ENCODE measurements around the gene TMEM273.

Gene TMEM273

DNA sequence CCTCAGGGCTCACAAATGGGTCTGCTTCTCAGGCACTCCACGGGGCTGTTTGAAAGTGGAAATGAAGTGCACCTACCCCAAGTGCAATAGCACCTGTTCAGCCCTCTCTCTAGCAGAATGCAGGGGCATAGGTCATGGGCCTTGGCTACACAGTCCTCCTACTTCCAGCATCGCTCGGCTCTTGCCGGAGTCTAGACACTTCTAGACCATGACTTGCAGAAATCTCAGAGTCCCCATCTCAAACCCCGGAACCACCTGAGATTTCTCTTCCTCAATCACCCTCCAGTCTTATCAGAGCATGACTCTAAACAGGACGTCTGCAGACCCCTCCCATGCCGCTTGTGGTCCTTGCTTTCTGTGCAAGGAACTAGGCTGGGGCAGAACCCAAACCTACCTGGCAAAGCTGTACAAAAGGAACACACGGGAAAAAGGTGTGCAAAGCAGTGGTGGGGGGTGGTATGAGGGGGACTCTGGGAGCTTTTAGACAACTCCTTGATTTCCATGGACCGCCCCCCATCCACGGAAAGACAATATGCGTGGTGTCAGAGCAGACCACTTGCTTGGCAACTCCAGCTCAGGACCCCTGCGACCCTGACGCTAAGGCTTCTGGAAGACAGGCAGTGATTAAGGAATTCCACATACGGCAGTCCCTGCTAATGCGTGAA, 13.8 kb downstream of the TMEM273 start:
- H3K4me3 ChIP-seq (ENCODE audit: control insufficient read depth, low read depth, low read length) = no peak overlapping the region
- no peak for DNase-seq (ENCODE audit: low read depth)
- TF ChIP-seq, protein P1, sequence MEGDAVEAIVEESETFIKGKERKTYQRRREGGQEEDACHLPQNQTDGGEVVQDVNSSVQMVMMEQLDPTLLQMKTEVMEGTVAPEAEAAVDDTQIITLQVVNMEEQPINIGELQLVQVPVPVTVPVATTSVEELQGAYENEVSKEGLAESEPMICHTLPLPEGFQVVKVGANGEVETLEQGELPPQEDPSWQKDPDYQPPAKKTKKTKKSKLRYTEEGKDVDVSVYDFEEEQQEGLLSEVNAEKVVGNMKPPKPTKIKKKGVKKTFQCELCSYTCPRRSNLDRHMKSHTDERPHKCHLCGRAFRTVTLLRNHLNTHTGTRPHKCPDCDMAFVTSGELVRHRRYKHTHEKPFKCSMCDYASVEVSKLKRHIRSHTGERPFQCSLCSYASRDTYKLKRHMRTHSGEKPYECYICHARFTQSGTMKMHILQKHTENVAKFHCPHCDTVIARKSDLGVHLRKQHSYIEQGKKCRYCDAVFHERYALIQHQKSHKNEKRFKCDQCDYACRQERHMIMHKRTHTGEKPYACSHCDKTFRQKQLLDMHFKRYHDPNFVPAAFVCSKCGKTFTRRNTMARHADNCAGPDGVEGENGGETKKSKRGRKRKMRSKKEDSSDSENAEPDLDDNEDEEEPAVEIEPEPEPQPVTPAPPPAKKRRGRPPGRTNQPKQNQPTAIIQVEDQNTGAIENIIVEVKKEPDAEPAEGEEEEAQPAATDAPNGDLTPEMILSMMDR (IDR thresholded peaks at IDR 0.05; ENCODE audit: control insufficient read depth, insufficient read depth, low read depth, low read length, missing control alignments) = no peak

DNA sequence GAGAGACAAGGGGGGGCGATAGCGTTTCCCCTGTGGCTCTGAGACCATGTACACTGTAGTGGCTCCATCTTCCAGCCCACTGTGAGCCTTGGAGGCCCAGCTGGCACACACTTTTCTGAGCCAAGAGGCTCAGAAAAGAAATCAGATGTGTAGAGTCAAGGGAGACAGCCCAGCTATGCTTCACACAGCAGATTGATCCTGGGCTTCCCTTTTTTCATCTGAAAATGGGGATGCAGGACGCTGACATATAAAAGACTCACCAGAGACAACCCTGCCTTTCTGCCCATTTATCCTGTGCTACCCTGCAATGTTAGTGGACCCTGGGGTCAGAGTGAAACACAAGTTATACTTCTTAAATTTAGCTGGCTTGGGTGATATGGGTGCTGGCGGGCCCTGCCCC, 14.3 kb downstream of the TMEM273 start:
- TF ChIP-seq, protein P1 (IDR thresholded peaks at IDR 0.05; ENCODE audit: control insufficient read depth, insufficient read depth, low read depth, low read length, missing control alignments) = no peak
- no peak for DNase-seq (ENCODE audit: low read depth)

DNA sequence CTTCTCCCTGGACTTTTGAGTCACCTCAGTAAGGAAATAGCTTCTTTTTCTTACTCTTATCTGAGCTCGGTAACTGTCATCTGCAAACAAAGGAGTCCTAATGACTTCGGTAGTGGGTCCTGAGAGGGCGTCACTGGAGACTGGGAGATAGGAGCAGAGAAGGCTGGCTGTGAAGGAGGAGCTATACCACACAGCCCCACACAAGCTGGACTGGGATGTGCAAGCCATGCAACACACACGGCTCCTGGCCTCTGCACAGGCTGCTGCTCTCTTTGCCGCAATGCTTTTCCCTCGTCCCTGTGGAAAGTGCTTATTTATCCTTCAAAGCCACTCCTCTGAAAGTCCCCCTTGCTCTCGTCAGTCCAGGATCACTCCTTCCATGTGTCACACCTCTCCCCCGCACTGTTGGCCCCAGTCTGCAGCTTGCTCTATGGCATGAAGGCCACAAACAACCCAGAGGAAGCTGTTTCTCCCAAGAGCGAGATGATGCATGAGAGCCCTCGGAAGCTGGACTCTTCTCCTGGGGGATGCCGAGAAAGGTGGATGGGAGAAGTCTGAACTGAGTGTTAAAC, 14.9 kb downstream of the TMEM273 start:
- no peak for DNase-seq (ENCODE audit: low read depth)
- H3K4me3 ChIP-seq (ENCODE audit: control insufficient read depth, low read depth, low read length) = no peak overlapping the region
- TF ChIP-seq, protein P1 (IDR thresholded peaks at IDR 0.05; ENCODE audit: control insufficient read depth, insufficient read depth, low read depth, low read length, missing control alignments) = no peak

More for the DNA sequence above, 14.3 kb downstream of the TMEM273 start:
- no peak overlapping the region for H3K4me3 ChIP-seq (ENCODE audit: control insufficient read depth, low read depth, low read length)

DNA sequence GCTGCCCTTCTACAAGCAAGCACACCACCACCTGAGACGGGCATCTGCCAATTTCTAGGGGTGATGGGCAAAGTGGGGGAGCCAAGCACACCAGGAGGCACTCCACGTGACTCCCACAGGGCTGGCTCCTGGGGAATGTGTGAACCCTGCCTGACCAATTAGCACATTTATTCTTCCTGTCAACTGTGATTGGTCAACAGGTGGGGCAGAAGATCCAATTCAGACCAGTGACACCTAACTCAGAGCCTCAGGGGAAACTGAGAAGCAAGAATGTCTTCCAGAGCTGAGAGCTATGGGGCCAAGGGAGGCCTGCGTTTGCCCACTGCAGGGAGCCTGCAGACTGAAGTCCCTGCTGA, 15.4 kb downstream of the TMEM273 start:
- no peak overlapping the region for H3K4me3 ChIP-seq (ENCODE audit: control insufficient read depth, low read depth, low read length)
- no peak for DNase-seq (ENCODE audit: low read depth)
- TF ChIP-seq, protein P1 (IDR thresholded peaks at IDR 0.05; ENCODE audit: control insufficient read depth, insufficient read depth, low read depth, low read length, missing control alignments) = no peak

DNA sequence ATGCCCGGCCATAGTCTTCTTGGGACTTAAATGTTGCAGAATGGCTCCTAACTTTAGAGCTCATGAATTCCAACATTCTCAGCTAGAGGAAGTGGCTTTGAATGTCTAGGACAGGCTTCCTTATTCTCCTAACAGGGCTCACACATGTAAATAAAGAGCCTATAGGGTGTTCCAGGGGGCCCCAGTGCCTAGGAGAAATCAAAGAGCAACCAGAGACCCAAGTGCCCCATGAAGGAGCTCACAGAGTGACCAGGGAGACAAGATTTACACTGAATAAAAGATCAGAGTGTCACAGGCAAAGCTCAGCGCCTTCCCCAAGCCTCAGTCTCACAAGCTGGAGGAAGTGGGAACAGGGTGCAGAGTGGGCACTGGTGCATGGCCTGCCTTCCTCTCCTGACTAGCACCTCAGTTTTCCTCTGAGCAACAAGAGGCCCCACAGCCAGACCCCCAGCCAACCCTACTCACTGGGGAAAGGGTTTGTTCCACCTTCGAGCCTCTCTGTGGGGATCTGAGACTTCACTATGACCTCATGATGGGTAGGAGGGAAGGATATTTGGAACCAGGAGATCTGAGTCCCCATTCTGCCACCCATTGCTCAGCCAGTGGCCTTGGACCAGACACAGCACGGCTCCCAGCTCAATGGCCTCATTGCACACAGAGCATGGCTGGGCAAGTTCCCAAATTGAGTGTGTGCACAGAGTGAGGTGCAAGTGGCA, 16.0 kb downstream of the TMEM273 start:
- TF ChIP-seq, protein P1 (IDR thresholded peaks at IDR 0.05; ENCODE audit: control insufficient read depth, insufficient read depth, low read depth, low read length, missing control alignments) = no peak
- H3K4me3 ChIP-seq (ENCODE audit: control insufficient read depth, low read depth, low read length) = no peak overlapping the region

DNA sequence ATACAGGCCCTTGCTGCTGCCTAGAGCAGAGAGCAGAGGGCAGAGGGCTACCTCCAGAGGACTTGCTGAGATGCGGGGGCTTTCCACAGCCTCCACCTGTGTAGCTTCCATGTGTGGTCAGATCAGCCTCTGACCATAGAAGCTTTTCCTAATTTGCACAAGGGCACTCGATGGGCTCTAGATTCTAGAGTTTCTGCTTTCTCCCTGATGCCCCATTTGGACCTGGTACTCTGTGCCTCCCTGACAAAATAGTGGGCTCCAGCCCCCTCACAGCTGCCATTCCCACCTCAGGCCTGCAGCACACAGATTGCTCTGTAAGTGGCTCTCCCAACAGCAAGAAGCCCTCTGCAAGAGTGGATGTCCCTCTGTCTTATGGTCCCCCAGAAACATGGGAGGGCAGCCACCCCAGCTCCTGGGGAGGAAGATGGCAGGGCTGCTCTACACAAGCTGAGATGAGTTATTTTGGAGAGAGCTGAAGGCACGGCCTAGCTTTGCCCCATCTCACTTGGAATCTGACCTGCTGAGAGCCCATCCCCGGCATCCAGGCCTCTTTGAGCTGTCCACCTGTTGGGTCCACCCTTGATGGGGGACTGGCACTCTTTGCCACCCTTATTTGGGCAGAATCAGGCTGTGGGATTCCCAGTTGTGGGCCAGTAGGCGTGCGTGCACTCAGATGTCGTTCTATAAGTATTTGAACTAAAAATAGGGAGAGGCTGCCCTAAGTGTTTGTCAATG, 16.7 kb downstream of the TMEM273 start:
- TF ChIP-seq, protein P1 (IDR thresholded peaks at IDR 0.05; ENCODE audit: control insufficient read depth, insufficient read depth, low read depth, low read length, missing control alignments) = no peak
- H3K4me3 ChIP-seq (ENCODE audit: control insufficient read depth, low read depth, low read length) = no peak overlapping the region
- DNase-seq (ENCODE audit: low read depth) = no peak

More for the DNA sequence above, 16.0 kb downstream of the TMEM273 start:
- no peak for DNase-seq (ENCODE audit: low read depth)
